Measurements from ENCODE around the gene KCNJ10. TPM values are rescaled to one million over a fixed set of nuclear protein-coding genes. Genes with fewer than 3 reads are reported as not detected.
A peak's percentile ranks its signal among the peaks of the same experiment; 100 is the strongest.

KCNJ10 gene
- total RNA-seq, 1 donor from 2014 or later = 0.04 TPM

DNA sequence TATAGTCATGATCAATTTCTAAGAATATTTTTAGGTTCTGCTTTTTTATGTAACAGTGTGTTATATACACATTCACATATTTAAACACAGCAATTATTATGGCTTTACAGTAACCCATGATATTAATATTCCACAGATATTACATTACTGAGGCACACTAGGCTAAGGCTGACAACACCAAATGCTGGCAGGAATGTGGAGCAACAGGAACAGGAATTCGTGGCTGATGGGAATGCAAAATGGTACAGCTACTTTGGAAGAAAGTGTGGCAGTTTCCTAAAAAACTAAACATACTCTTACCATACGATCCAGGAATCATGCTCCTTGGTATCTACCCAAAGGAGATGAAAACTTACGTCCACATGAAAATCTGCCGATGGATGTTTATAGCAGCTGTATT, 9.5 kb upstream of the KCNJ10 start:
- Histone ChIP-seq H3K36me3 (ENCODE audit: control insufficient read depth, insufficient read depth, low read length) (no peaks in the 10 kb centered on the region), H3K27me3 (ENCODE audit: control insufficient read depth, insufficient read depth, low read length) (peaks cover 53% of the 10 kb centered on the region), H3K4me3 (ENCODE audit: low read depth, low read length) (no peak overlapping the region)
- DNase-seq (ENCODE audit: low read depth) = no peak
- TF ChIP-seq, protein P1, sequence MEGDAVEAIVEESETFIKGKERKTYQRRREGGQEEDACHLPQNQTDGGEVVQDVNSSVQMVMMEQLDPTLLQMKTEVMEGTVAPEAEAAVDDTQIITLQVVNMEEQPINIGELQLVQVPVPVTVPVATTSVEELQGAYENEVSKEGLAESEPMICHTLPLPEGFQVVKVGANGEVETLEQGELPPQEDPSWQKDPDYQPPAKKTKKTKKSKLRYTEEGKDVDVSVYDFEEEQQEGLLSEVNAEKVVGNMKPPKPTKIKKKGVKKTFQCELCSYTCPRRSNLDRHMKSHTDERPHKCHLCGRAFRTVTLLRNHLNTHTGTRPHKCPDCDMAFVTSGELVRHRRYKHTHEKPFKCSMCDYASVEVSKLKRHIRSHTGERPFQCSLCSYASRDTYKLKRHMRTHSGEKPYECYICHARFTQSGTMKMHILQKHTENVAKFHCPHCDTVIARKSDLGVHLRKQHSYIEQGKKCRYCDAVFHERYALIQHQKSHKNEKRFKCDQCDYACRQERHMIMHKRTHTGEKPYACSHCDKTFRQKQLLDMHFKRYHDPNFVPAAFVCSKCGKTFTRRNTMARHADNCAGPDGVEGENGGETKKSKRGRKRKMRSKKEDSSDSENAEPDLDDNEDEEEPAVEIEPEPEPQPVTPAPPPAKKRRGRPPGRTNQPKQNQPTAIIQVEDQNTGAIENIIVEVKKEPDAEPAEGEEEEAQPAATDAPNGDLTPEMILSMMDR (IDR thresholded peaks at IDR 0.05; ENCODE audit: insufficient read depth, low read length, poor library complexity, severe bottlenecking) = no peak

DNA sequence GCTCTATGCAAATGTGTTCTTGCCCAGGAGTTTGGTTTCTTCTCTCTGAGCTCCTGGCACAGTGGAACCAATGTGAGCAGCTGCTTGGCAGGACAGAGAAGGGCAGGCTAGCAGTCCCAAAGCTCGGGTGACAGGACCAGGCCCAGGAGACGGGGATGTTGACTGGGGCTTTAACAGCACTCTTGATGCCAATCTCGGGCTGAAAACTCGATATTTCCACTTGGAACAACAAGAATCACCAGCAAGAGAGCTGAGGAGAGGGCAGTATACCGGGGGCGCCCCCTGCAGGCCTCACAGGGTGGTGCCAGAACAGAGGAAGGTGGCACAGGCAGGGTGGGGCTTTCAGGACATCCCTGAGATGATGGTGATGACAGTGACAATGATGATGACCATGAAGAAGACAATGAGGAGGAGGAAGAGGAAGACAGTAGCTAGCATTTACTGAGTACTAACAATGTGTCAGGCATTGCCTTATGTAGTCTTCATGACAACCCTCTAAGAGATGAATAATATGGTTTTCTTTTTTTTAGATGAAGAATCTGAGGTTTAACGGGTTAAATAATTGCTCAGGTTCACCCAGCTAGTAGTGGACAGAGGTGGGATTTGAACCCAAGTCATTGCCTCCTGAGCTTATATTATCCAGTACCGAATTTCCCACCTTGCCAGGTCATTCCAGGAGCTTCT, 8.7 kb upstream of the KCNJ10 start:
- Histone ChIP-seq H3K27me3 (ENCODE audit: control insufficient read depth, insufficient read depth, low read length) (peaks cover 47% of the 10 kb centered on the region), H3K4me3 (ENCODE audit: low read depth, low read length) (no peak overlapping the region), H3K36me3 (ENCODE audit: control insufficient read depth, insufficient read depth, low read length) (no peaks in the 10 kb centered on the region)
- TF ChIP-seq, protein P1 (IDR thresholded peaks at IDR 0.05; ENCODE audit: insufficient read depth, low read length, poor library complexity, severe bottlenecking) = peak; percentile 82
- DNase-seq (ENCODE audit: low read depth) = no peak

DNA sequence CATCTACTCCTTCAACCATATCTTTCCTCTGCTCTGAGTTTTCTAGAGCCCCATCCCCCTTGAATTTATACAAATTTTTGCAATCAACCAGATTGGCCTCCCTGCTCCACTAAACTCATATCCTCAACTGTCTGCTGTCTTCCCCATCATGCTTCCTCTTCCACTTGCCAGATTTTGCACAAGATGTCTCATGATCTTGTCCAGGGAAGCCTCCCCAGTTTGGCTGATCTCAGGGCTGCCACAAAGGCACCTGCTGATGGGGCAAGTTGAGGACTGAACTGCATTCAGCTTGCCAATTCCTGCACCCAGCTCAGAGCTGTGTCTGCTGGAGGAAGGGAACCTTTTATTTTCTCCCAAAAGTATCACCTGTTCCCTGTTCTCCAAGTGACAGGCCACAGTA, 7.5 kb upstream of the KCNJ10 start:
- TF ChIP-seq, protein P1 (IDR thresholded peaks at IDR 0.05; ENCODE audit: insufficient read depth, low read length, poor library complexity, severe bottlenecking) = no peak
- no peak overlapping the region for H3K4me3 ChIP-seq (ENCODE audit: low read depth, low read length)
- H3K27me3 ChIP-seq (ENCODE audit: control insufficient read depth, insufficient read depth, low read length) = peaks cover 37% of the 10 kb centered on the region
- DNase-seq (ENCODE audit: low read depth) = no peak
- H3K36me3 ChIP-seq (ENCODE audit: control insufficient read depth, insufficient read depth, low read length) = no peaks in the 10 kb centered on the region

DNA sequence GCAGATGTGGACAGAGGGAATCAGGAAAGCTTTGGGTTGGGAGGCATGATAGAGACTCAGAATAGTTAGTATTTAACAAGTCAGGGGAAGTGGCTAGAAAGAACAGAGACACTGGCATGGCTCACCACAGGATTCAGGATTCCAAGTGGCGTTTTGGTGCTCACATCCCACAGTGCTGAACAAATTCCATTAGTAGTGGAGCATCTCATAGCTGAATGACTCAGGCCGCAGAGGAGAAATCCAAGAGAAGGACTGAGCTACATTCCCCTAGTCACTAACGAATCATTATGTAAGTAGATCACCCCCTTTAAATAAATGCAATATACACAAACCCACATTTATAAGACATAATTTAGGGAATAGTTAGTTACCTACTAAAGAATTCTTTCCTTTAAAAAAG, 6.3 kb upstream of the KCNJ10 start:
- DNase-seq (ENCODE audit: low read depth) = no peak
- H3K36me3 ChIP-seq (ENCODE audit: control insufficient read depth, insufficient read depth, low read length) = no peaks in the 10 kb centered on the region
- no peak overlapping the region for H3K4me3 ChIP-seq (ENCODE audit: low read depth, low read length)
- H3K27me3 ChIP-seq (ENCODE audit: control insufficient read depth, insufficient read depth, low read length) = peaks cover 27% of the 10 kb centered on the region
- TF ChIP-seq, protein P1 (IDR thresholded peaks at IDR 0.05; ENCODE audit: insufficient read depth, low read length, poor library complexity, severe bottlenecking) = no peak

DNA sequence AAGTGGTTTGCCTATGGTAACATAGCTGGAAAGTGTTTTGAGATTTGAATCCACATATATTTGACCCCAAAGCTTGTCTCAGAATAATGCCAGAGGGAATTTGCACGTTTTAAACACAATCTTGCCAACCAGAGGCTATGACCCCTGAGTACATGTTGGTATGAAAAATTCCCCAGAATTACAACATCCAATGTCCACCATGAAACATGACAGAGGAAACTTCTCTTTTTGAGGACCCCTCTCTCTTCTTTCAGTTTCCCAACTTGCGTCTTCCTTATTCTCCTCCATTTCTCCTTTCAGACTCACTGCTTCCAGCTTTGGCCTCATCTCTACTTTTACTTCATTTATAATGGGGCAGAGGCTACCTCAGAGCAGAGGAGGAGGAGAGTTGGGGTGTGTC, 5.9 kb upstream of the KCNJ10 start:
- TF ChIP-seq, protein P1 (IDR thresholded peaks at IDR 0.05; ENCODE audit: insufficient read depth, low read length, poor library complexity, severe bottlenecking) = no peak
- no peak for DNase-seq (ENCODE audit: low read depth)
- H3K27me3 ChIP-seq (ENCODE audit: control insufficient read depth, insufficient read depth, low read length) = peaks cover 22% of the 10 kb centered on the region
- H3K36me3 ChIP-seq (ENCODE audit: control insufficient read depth, insufficient read depth, low read length) = no peaks in the 10 kb centered on the region
- H3K4me3 ChIP-seq (ENCODE audit: low read depth, low read length) = no peak overlapping the region

DNA sequence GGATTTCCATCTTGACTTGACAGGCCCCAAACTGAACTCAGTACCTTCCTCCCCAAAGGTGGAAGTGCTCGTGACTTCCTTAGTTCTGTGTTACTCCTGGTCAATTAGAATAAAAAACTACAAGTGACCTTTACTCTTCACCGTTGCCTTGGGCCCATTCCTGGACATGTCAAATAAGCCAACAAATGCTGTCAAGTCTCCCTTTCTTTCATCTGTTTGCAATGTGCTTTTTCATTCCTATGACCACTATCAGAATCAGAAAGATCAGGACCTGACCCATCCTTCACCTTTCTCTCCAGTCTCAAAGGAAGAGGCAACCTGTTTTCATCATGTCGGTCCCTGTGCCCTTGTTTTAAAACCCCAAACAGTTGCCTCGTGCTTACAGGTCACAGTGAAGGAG, 4.9 kb upstream of the KCNJ10 start:
- DNase-seq (ENCODE audit: low read depth) = no peak
- no peaks in the 10 kb centered on the region for H3K36me3 ChIP-seq (ENCODE audit: control insufficient read depth, insufficient read depth, low read length)
- H3K27me3 ChIP-seq (ENCODE audit: control insufficient read depth, insufficient read depth, low read length) = peaks cover 22% of the 10 kb centered on the region
- TF ChIP-seq, protein P1 (IDR thresholded peaks at IDR 0.05; ENCODE audit: insufficient read depth, low read length, poor library complexity, severe bottlenecking) = no peak
- no peak overlapping the region for H3K4me3 ChIP-seq (ENCODE audit: low read depth, low read length)

Measured in kidney epithelial cell (primary cell).